Measurements from ENCODE around the gene HRH2.
"Not testable (repeated sequence)": the region's sequence is repeated elsewhere in the genome, so short reads cannot be mapped to it uniquely, and the experiment has no call there.

The HRH2 gene, protein sequence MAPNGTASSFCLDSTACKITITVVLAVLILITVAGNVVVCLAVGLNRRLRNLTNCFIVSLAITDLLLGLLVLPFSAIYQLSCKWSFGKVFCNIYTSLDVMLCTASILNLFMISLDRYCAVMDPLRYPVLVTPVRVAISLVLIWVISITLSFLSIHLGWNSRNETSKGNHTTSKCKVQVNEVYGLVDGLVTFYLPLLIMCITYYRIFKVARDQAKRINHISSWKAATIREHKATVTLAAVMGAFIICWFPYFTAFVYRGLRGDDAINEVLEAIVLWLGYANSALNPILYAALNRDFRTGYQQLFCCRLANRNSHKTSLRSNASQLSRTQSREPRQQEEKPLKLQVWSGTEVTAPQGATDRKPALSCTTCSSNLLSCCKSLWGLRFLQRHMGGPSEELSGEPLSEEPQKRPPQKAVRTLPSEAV

GRCh38 chr5:175657593-175658271, at the start of gene HRH2:
TSS of gene HRH2 (plus strand) at chr5:175658071. CDS start at chr5:175683234, 25,163 bp downstream.
- peak in 2 of 3 donors; percentile 49 to 60 for DNase-seq (ENCODE audit: low read depth in 2 of 3, low spot score in 1 of 3)

DNA sequence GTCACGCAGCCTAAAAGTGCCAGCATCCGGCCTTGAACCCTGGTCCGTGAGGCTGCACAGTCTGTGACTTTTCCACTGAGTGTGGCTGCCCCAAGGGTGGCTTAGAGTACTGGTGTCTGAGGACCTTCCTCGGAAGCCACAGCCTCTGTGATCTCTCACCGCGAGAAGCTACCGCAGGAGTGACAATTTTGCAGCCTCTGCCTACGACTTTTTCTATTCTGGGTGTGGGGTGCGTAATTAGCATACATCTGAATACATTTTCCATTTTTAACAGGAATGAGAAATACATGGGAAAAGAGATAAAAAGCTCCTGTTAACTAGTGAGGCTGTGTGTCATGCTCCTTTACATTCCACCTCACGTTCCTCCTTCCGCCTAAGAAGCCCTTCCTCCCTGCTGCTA, 48.3 kb upstream of the HRH2 start:
- peak; percentile 23 to 35 (median 30) for DNase-seq (ENCODE audit: low read depth in 2 of 3, low spot score in 1 of 3)

DNA sequence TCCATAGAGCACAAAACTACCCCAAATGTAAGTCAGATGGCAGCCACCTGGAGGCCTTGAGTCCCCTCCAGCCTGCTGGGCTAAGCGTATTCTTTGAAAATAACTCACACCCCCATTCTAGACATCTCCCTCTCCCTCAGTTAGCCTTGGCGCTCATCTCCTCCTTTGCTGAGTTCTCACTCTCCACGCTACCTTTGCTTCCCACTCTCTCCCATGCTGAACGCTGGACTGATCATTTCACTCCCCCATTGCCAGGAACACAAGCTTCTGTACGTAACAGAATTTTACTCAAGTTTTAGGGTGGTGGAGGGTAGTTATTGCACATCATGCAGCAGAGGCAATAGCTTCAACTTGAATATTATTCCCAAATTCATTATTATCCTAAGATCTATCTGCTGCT, 47.5 kb upstream of the HRH2 start:
- no peak for DNase-seq (ENCODE audit: low read depth in 2 of 3, low spot score in 1 of 3)

GRCh38 chr5:175610898-175611297, 47.0 kb upstream of the HRH2 start:
- no peak for DNase-seq (ENCODE audit: low read depth in 2 of 3, low spot score in 1 of 3)

DNA sequence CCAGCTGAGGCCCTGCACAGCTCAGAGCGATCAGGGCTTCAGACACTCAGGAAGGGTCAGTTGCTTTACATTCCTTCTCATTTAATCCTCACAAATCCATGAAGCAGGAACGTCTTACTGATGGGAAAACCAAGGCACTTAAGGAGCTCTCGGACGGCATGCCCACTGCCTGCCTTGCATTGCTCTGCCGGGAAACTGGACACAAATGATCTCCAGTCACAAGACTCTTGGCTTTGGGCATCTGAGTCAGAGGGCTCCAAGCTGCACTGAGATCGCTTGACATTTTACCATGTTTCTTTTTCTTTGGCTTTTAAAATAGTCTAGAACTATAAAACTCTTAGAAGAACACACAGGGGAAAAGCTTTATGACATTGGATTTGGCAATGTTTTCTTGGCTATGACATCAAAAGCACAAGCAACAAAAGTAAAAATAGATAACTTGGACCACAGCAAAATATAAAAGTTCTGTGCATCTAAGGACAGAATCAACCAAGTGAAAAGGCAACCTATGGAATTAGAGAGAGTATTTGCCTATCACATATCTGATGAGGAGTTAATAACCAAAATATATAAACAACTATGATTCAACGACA, 43.6 kb upstream of the HRH2 start:
- no peak for DNase-seq (ENCODE audit: low read depth in 2 of 3, low spot score in 1 of 3)

GRCh38 chr5:175614861-175615260, 43.0 kb upstream of the HRH2 start:
- no peak for DNase-seq (ENCODE audit: low read depth in 2 of 3, low spot score in 1 of 3)

- peak in 1 of 3 donors; percentile 19 for DNase-seq (ENCODE audit: low read depth in 2 of 3, low spot score in 1 of 3)
These were observed 41.8 kb upstream of the HRH2 start for GRCh38 chr5:175616083-175616482.

GRCh38 chr5:175616527-175616926, 41.3 kb upstream of the HRH2 start:
- not testable (repeated sequence) for DNase-seq (ENCODE audit: low read depth in 2 of 3, low spot score in 1 of 3)

GRCh38 chr5:175617447-175617846, 40.4 kb upstream of the HRH2 start:
- no peak for DNase-seq (ENCODE audit: low read depth in 2 of 3, low spot score in 1 of 3)

- DNase-seq (ENCODE audit: low read depth in 2 of 3, low spot score in 1 of 3): no peak
These were observed 37.3 kb upstream of the HRH2 start for GRCh38 chr5:175620527-175620926.

DNA sequence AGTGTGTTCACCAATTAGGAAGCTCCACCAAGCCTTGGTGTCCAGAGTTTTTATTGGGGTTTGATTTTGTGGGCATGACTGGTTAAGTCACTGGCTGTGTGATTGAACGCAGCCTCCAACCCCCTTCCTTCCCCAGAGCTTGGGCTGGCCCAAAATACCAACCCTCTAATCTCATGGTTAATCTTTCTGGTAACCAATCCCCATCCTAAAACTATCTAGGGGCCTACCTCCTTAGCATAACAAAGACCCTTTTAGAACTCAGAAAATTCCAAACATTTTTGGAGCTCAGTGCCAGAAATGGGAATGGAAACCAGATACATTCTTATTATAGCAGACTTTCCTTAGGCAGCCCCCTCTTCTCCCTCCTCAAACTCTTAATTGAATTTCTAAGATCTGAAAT, 35.9 kb upstream of the HRH2 start:
- DNase-seq (ENCODE audit: low read depth in 2 of 3, low spot score in 1 of 3): no peak

- no peak for DNase-seq (ENCODE audit: low read depth in 2 of 3, low spot score in 1 of 3)
These were observed 34.8 kb upstream of the HRH2 start for GRCh38 chr5:175623088-175623487.

DNA sequence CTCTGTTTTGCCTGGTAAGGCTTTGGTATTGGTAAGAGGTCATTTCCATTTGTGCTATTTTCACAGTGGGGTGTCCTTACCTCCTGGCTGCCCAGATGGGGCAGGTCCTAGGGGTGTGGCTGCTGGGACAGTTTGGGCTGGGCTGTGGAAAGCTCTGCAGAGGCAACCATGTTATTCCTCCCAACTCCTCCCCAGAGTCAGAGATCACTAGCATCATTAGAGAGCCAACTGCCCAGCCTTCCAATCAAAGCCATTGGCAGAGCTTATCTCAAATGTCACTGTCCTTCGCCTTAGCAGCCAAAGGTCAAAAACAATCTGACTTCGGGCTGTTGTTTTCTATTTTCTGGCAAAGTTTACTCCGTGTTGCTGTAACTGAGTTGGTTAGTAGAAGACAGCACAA, 33.6 kb upstream of the HRH2 start:
- DNase-seq (ENCODE audit: low read depth in 2 of 3, low spot score in 1 of 3): no peak

DNA sequence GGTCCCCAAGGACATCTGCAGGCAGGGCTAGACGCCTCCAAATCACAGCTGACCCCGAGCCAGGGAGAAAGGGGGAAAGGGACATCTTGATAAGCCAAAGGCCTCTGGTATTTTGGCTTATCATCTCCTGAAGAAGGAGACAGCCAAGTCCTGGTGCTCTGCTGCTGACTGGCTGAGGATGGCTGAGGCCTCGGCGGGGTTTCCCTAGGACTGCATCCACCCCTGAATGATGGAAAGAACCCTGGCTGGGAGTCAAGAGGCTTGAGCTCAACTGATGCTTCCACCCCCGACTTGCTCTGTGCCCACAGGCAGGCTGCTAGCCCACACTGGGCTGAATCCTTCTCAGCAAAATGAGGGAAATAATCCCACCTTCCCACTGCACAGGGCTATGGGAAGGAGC, 30.9 kb upstream of the HRH2 start:
- DNase-seq (ENCODE audit: low read depth in 2 of 3, low spot score in 1 of 3): no peak

DNA sequence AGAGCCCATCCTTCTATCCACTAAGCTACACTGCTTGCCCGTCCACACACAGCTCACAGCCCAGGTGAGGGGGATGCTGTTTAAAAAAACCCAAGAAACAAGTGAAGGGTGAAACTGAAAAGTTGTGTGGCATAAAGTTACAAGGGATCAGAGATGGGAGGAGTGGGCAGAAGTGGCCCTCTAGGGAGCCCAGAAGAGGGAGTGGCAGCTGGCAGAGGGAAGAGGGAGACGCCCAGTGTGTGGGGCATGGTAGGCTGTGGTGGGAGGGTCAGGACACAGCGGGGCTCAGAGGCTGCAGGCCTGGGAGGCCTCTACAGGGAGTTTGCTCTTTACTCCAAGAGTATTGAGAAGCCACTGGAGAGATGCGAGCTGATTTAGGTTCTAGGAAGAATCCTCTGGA, 30.1 kb upstream of the HRH2 start:
- no peak for DNase-seq (ENCODE audit: low read depth in 2 of 3, low spot score in 1 of 3)

GRCh38 chr5:175628668-175629067, 29.2 kb upstream of the HRH2 start:
- no peak for DNase-seq (ENCODE audit: low read depth in 2 of 3, low spot score in 1 of 3)

- DNase-seq (ENCODE audit: low read depth in 2 of 3, low spot score in 1 of 3): no peak
These were observed 28.6 kb upstream of the HRH2 start for GRCh38 chr5:175629261-175629660.

- no peak for DNase-seq (ENCODE audit: low read depth in 2 of 3, low spot score in 1 of 3)
These were observed 28.1 kb upstream of the HRH2 start for GRCh38 chr5:175629793-175630192.

DNA sequence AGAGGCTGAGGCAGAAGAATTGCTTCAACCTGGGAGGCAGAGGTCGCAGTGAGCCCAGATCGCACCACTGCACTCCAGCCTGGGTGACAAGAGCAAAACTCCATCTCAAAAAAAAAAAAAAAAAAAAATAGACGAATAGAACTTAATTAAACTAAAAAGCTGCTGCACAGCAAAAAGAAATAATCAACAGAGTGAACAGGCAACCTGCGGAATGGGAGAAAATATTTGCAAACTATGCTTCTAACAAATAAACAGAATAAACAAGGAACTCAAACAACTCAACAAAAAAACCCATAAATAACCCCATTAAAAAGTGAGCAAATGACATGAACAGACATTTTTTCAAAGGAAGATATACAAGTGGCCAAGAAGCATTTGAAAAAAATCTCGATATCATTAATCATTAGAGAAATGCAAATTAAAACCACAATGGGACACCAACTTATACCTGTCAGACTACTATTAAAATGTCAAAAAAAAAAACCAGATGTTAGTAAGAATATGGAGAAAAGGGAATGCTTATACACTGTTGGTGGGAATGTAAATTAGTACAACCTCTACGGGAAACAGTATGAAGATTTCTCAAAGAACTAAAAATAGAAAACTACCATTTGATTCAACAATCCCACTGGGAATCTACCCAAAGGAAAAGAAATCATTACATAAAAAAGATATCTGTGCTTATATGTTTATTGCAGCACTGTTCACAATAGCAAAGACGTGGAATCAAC, 21.9 kb upstream of the HRH2 start:
- no peak for DNase-seq (ENCODE audit: low read depth in 2 of 3, low spot score in 1 of 3)

GRCh38 chr5:175638305-175638704, 19.6 kb upstream of the HRH2 start:
- DNase-seq (ENCODE audit: low read depth in 2 of 3, low spot score in 1 of 3): no peak

- DNase-seq (ENCODE audit: low read depth in 2 of 3, low spot score in 1 of 3): no peak
These were observed 17.6 kb upstream of the HRH2 start for GRCh38 chr5:175640106-175640775.
